Measurements from ENCODE around the gene SCG5.
A peak's percentile ranks its signal among the peaks of the same experiment; 100 is the strongest.

Gene SCG5

DNA sequence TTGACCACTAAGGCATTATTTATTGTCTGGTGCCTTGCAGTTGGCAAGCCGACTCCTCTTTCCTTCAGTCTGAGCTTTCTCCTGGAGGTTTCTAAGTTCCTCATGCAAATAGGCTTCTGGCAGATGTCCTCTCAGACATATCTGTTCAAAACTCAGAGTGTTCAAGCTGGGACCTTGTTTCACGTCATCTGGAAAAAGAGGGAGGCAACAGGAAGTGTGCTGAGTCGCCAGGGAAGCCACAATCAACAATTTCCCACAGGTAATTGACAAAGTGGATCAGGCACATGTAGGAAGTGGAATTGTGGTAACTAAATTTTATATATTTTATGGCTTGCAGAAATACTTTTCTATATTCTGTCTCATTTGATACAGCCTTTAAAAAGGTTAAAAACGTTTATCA, 14.6 kb downstream of the SCG5 start:
- Histone ChIP-seq H3K27me3 (ENCODE audit: insufficient read depth, low read length, poor library complexity, severe bottlenecking) (no peaks in the 10 kb centered on the region), H3K4me2 (ENCODE audit: low read depth, low read length, poor library complexity, severe bottlenecking) (peak overlapping the region; percentile 65), H3K9me3 (ENCODE audit: insufficient read depth, low read depth, low read length) (no peaks in the 10 kb centered on the region), H3K9ac (ENCODE audit: low read depth, low read length, poor library complexity, severe bottlenecking) (peak overlapping the region; percentile 32), H3K79me2 (ENCODE audit: insufficient read depth, low read length) (no peaks in the 10 kb centered on the region), H3K4me3 (ENCODE audit: low read length, poor library complexity, severe bottlenecking) (peak overlapping the region; percentile 34), H4K20me1 (ENCODE audit: insufficient read depth, low read length, poor library complexity, severe bottlenecking) (no peaks in the 10 kb centered on the region), H2AFZ (ENCODE audit: low read length) (no peak overlapping the region), H3F3A (ENCODE audit: low read depth) (peaks cover 11% of the 10 kb centered on the region; the same call in 1 of the 2 replicates), H3K9me2 (replicated peaks; ENCODE audit: low read depth, low read length) (no peaks in the 10 kb centered on the region), H3K4me1 (ENCODE audit: insufficient read depth, low read length, poor library complexity, severe bottlenecking) (peaks cover 23% of the 10 kb centered on the region), H3K36me3 (ENCODE audit: insufficient read depth, low read length) (no peaks in the 10 kb centered on the region)
- TF ChIP-seq, protein P1, sequence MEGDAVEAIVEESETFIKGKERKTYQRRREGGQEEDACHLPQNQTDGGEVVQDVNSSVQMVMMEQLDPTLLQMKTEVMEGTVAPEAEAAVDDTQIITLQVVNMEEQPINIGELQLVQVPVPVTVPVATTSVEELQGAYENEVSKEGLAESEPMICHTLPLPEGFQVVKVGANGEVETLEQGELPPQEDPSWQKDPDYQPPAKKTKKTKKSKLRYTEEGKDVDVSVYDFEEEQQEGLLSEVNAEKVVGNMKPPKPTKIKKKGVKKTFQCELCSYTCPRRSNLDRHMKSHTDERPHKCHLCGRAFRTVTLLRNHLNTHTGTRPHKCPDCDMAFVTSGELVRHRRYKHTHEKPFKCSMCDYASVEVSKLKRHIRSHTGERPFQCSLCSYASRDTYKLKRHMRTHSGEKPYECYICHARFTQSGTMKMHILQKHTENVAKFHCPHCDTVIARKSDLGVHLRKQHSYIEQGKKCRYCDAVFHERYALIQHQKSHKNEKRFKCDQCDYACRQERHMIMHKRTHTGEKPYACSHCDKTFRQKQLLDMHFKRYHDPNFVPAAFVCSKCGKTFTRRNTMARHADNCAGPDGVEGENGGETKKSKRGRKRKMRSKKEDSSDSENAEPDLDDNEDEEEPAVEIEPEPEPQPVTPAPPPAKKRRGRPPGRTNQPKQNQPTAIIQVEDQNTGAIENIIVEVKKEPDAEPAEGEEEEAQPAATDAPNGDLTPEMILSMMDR (conservative IDR thresholded peaks at IDR 0.05; ENCODE audit: low read length) = no peak
- peak; percentile 83; the same call in 1 of the 2 replicates for TF ChIP-seq EZH2phosphoT487 (IDR thresholded peaks at IDR 0.05; ENCODE audit: borderline replicate concordance)

GRCh38 chr15:32656496-32656895, 15.0 kb downstream of the SCG5 start:
- Histone ChIP-seq H3K4me2 (ENCODE audit: low read depth, low read length, poor library complexity, severe bottlenecking) (peak overlapping the region; percentile 65), H4K20me1 (ENCODE audit: insufficient read depth, low read length, poor library complexity, severe bottlenecking) (no peaks in the 10 kb centered on the region), H3K9me2 (replicated peaks; ENCODE audit: low read depth, low read length) (no peaks in the 10 kb centered on the region), H3K4me1 (ENCODE audit: insufficient read depth, low read length, poor library complexity, severe bottlenecking) (peaks cover 23% of the 10 kb centered on the region), H3K27me3 (ENCODE audit: insufficient read depth, low read length, poor library complexity, severe bottlenecking) (no peaks in the 10 kb centered on the region), H3K36me3 (ENCODE audit: insufficient read depth, low read length) (no peaks in the 10 kb centered on the region), H3K4me3 (ENCODE audit: low read length, poor library complexity, severe bottlenecking) (peak overlapping the region; percentile 34), H3F3A (ENCODE audit: low read depth) (peaks cover 11% of the 10 kb centered on the region; the same call in 1 of the 2 replicates), H3K9me3 (ENCODE audit: insufficient read depth, low read depth, low read length) (no peaks in the 10 kb centered on the region), H3K9ac (ENCODE audit: low read depth, low read length, poor library complexity, severe bottlenecking) (no peak overlapping the region), H3K79me2 (ENCODE audit: insufficient read depth, low read length) (no peaks in the 10 kb centered on the region), H2AFZ (ENCODE audit: low read length) (no peak overlapping the region)
- no peak for TF ChIP-seq EZH2phosphoT487 (IDR thresholded peaks at IDR 0.05; ENCODE audit: borderline replicate concordance)
- TF ChIP-seq, protein P1 (conservative IDR thresholded peaks at IDR 0.05; ENCODE audit: low read length) = no peak

- Histone ChIP-seq H3K4me3 (ENCODE audit: low read length, poor library complexity, severe bottlenecking) (peak overlapping the region; percentile 8), H3K9me2 (replicated peaks; ENCODE audit: low read depth, low read length) (no peaks in the 10 kb centered on the region), H3K4me2 (ENCODE audit: low read depth, low read length, poor library complexity, severe bottlenecking) (peak overlapping the region; percentile 36), H2AFZ (ENCODE audit: low read length) (no peak overlapping the region), H3K4me1 (ENCODE audit: insufficient read depth, low read length, poor library complexity, severe bottlenecking) (peaks cover 23% of the 10 kb centered on the region), H3K9ac (ENCODE audit: low read depth, low read length, poor library complexity, severe bottlenecking) (no peak overlapping the region), H3F3A (ENCODE audit: low read depth) (peaks cover 11% of the 10 kb centered on the region; the same call in 1 of the 2 replicates), H4K20me1 (ENCODE audit: insufficient read depth, low read length, poor library complexity, severe bottlenecking) (no peaks in the 10 kb centered on the region), H3K27me3 (ENCODE audit: insufficient read depth, low read length, poor library complexity, severe bottlenecking) (no peaks in the 10 kb centered on the region), H3K79me2 (ENCODE audit: insufficient read depth, low read length) (no peaks in the 10 kb centered on the region), H3K9me3 (ENCODE audit: insufficient read depth, low read depth, low read length) (no peaks in the 10 kb centered on the region), H3K36me3 (ENCODE audit: insufficient read depth, low read length) (no peaks in the 10 kb centered on the region)
- TF ChIP-seq, protein P1 (conservative IDR thresholded peaks at IDR 0.05; ENCODE audit: low read length) = peak; percentile 49
- no peak for TF ChIP-seq EZH2phosphoT487 (IDR thresholded peaks at IDR 0.05; ENCODE audit: borderline replicate concordance)
These were observed 15.8 kb downstream of the SCG5 start for GRCh38 chr15:32657198-32657883.
